ENCODE data around the gene DDA1.

Gene DDA1

DNA sequence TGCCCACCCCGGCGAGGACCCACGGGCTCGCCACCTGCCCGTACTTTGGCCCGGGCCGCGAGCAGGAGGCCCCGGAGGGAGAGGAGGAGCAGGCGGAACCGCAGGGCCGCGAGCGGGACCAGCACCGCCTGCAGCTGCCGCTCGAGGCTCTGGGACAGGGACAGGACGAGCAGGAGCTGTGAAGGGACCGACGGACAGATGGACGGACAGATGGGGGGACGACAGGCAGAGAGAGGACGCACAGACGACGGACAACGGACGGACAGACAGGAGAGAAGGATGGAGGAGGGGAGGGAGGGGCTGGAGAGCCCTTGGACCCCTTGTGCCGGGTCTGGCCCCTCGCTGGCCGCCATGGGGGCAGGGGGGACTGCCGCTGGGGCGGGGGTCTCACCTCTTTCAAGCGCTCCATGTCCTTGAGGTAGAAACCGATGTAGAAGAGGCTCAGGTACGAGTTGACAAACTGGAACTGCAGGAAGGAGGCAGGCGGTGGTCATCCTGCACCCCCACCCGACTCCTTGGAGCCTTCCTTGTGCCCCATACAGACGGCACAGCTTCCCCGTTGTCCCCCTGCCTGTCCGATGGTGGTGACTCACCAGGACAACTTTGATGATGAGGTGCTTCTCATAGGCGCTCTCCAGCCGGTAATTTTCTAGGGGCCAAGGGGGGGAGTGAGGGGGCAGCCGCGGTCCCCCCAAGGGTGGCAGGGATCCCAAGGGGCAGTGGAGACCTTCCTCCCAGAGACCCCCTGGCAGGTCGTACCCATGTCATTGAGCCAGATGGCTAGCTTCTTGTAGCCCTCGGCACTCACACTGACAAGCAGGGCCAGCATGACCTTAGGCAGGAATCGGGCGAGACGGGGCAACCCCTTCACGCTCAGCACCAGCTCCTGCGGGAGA is 20.3 kb downstream of the DDA1 start:
- WGBS, 2 experiments: 88 to 90% methylated on average over 51 of the region's 51 CpGs

DNA sequence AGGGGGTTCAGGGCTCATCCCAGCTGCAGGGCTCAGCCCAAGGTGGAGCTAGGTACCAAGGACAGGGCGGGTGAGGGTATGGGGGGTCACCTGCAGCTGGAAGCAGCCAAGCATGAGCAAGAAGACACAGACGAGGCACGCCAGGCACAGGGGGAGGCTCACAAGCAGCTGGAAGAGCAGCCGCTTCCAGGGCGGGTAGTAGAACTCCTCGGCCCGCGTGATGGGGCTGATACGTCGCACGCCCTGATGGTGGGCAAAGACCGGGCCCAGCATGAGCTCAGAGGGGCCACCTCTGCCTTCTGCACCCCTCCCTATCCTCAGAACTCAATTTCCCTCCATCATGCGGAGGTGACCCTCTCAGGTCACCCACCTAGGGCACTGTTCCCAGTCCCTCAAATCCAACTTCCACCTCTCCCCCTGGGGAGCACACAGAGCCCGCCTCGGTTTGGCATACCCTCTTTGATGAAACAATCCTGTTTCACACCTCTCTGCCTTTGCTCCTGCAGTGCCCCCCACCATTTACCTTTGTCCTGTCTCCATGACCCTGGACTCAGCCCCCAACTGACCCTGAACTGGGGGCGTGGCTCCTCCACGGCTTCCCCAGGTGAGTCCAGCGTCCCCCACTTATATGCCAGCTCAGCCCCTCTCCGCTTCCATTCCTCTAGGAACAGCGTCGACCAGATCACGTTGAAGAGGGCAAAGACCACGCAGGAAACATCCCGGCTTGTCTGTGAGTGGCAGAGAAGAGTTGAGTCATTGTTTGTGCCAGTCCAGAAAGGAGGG is 21.1 kb downstream of the DDA1 start:
- H3K27ac ChIP-seq (ENCODE audit: insufficient read depth, low read depth, low read length, poor library complexity, severe bottlenecking): no peak overlapping the region
- peaks cover 9% of the 10 kb centered on the region for H3K4me1 ChIP-seq (ENCODE audit: control insufficient read depth, insufficient read depth, low read length)
- H3K4me3 ChIP-seq (ENCODE audit: insufficient read depth, low read depth, low read length): no peak overlapping the region
- H3K36me3 ChIP-seq (ENCODE audit: control insufficient read depth, insufficient read depth, low read length): peaks cover 5% of the 10 kb centered on the region
- no peaks in the 10 kb centered on the region for H3K9me3 ChIP-seq (ENCODE audit: control insufficient read depth, low read length)
- peaks cover 12% of the 10 kb centered on the region for H3K27me3 ChIP-seq (ENCODE audit: control insufficient read depth, insufficient read depth, low read length, poor library complexity, severe bottlenecking)
- 92 to 94% methylated on average over 24 of the region's 24 CpGs for WGBS, 2 experiments

More for the DNA sequence above, 20.3 kb downstream of the DDA1 start:
- Histone ChIP-seq H3K4me3 (ENCODE audit: insufficient read depth, low read depth, low read length) (no peak overlapping the region), H3K4me1 (ENCODE audit: control insufficient read depth, insufficient read depth, low read length) (peaks cover 9% of the 10 kb centered on the region), H3K36me3 (ENCODE audit: control insufficient read depth, insufficient read depth, low read length) (peaks cover 9% of the 10 kb centered on the region), H3K27me3 (ENCODE audit: control insufficient read depth, insufficient read depth, low read length, poor library complexity, severe bottlenecking) (peaks cover 12% of the 10 kb centered on the region), H3K9me3 (ENCODE audit: control insufficient read depth, low read length) (no peaks in the 10 kb centered on the region), H3K27ac (ENCODE audit: insufficient read depth, low read depth, low read length, poor library complexity, severe bottlenecking) (no peak overlapping the region)

GRCh38 chr19:17331045-17331558 is 21.7 kb downstream of the DDA1 start:
- Histone ChIP-seq H3K27ac (ENCODE audit: insufficient read depth, low read depth, low read length, poor library complexity, severe bottlenecking) (no peak overlapping the region), H3K4me3 (ENCODE audit: insufficient read depth, low read depth, low read length) (no peak overlapping the region), H3K9me3 (ENCODE audit: control insufficient read depth, low read length) (no peaks in the 10 kb centered on the region), H3K36me3 (ENCODE audit: control insufficient read depth, insufficient read depth, low read length) (peaks cover 5% of the 10 kb centered on the region), H3K27me3 (ENCODE audit: control insufficient read depth, insufficient read depth, low read length, poor library complexity, severe bottlenecking) (peaks cover 12% of the 10 kb centered on the region), H3K4me1 (ENCODE audit: control insufficient read depth, insufficient read depth, low read length) (peaks cover 9% of the 10 kb centered on the region)
- WGBS, 2 experiments: 90 to 94% methylated on average over 13 of the region's 13 CpGs

GRCh38 chr19:17332360-17332676 is 23.0 kb downstream of the DDA1 start:
- no peaks in the 10 kb centered on the region for H3K9me3 ChIP-seq (ENCODE audit: control insufficient read depth, low read length)
- WGBS, 2 experiments: 90 to 94% methylated on average over 8 of the region's 8 CpGs
- no peak overlapping the region for H3K27ac ChIP-seq (ENCODE audit: insufficient read depth, low read depth, low read length, poor library complexity, severe bottlenecking)
- peaks cover 5% of the 10 kb centered on the region for H3K36me3 ChIP-seq (ENCODE audit: control insufficient read depth, insufficient read depth, low read length)
- H3K4me1 ChIP-seq (ENCODE audit: control insufficient read depth, insufficient read depth, low read length): peaks cover 1% of the 10 kb centered on the region
- no peak overlapping the region for H3K4me3 ChIP-seq (ENCODE audit: insufficient read depth, low read depth, low read length)
- peaks cover 12% of the 10 kb centered on the region for H3K27me3 ChIP-seq (ENCODE audit: control insufficient read depth, insufficient read depth, low read length, poor library complexity, severe bottlenecking)

- 94 to 95% methylated on average over 45 of the region's 45 CpGs for WGBS, 2 experiments
- H3K36me3 ChIP-seq (ENCODE audit: control insufficient read depth, insufficient read depth, low read length): peaks cover 5% of the 10 kb centered on the region
- no peaks in the 10 kb centered on the region for H3K9me3 ChIP-seq (ENCODE audit: control insufficient read depth, low read length)
- H3K27me3 ChIP-seq (ENCODE audit: control insufficient read depth, insufficient read depth, low read length, poor library complexity, severe bottlenecking): peaks cover 12% of the 10 kb centered on the region
- H3K4me1 ChIP-seq (ENCODE audit: control insufficient read depth, insufficient read depth, low read length): peaks cover under 1% of the 10 kb centered on the region
- no peak overlapping the region for H3K4me3 ChIP-seq (ENCODE audit: insufficient read depth, low read depth, low read length)
- H3K27ac ChIP-seq (ENCODE audit: insufficient read depth, low read depth, low read length, poor library complexity, severe bottlenecking): no peak overlapping the region
These were observed 23.6 kb downstream of the DDA1 start for GRCh38 chr19:17332677-17333581.

DNA sequence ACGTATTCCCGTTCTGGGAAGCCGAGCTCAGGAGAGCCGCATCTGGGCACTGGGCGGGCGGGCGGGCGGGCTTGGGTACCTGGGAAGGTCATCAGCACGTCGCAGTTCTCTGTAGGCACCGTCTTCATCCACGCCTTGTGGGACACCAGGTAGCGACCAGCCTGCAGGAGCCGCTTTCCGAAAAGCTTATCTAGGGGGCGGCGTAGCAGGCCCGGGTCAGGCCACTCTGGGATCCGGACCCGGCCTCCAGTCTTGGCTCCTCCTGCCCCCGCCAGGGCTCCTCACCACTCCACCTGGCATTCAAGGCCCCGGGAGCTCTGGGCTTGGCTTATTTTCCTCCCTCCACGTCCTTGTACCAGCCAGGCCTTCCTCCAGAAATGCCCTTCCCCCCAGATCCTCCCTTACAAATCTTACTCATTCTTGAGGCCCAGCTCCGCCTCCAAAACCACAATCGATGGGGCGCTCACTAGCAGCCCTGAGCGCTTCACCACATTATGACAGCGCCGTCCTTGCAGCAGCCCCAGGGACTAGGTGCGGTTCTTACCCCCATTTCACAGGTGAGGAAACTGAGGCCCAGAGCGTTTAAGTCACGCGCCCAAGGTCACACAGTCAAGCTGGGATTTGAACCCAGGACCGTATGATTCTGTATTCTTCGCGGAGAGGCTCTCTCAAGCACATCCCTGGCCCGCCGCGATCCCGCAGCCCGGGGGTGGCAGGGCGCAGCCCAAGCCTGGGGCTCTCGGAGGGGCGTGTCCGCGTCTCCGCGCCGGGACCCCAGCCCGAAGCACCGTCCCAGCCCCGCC is 24.4 kb downstream of the DDA1 start:
- H3K27me3 ChIP-seq (ENCODE audit: control insufficient read depth, insufficient read depth, low read length, poor library complexity, severe bottlenecking): peaks cover 9% of the 10 kb centered on the region
- no peaks in the 10 kb centered on the region for H3K9me3 ChIP-seq (ENCODE audit: control insufficient read depth, low read length)
- H3K4me1 ChIP-seq (ENCODE audit: control insufficient read depth, insufficient read depth, low read length): peaks cover 4% of the 10 kb centered on the region
- WGBS, 2 experiments: 26 to 28% methylated on average over 52 of the region's 52 CpGs
- H3K36me3 ChIP-seq (ENCODE audit: control insufficient read depth, insufficient read depth, low read length): peaks cover 5% of the 10 kb centered on the region
- no peak overlapping the region for H3K27ac ChIP-seq (ENCODE audit: insufficient read depth, low read depth, low read length, poor library complexity, severe bottlenecking)
- peak overlapping the region; percentile 86 for H3K4me3 ChIP-seq (ENCODE audit: insufficient read depth, low read depth, low read length)

DNA sequence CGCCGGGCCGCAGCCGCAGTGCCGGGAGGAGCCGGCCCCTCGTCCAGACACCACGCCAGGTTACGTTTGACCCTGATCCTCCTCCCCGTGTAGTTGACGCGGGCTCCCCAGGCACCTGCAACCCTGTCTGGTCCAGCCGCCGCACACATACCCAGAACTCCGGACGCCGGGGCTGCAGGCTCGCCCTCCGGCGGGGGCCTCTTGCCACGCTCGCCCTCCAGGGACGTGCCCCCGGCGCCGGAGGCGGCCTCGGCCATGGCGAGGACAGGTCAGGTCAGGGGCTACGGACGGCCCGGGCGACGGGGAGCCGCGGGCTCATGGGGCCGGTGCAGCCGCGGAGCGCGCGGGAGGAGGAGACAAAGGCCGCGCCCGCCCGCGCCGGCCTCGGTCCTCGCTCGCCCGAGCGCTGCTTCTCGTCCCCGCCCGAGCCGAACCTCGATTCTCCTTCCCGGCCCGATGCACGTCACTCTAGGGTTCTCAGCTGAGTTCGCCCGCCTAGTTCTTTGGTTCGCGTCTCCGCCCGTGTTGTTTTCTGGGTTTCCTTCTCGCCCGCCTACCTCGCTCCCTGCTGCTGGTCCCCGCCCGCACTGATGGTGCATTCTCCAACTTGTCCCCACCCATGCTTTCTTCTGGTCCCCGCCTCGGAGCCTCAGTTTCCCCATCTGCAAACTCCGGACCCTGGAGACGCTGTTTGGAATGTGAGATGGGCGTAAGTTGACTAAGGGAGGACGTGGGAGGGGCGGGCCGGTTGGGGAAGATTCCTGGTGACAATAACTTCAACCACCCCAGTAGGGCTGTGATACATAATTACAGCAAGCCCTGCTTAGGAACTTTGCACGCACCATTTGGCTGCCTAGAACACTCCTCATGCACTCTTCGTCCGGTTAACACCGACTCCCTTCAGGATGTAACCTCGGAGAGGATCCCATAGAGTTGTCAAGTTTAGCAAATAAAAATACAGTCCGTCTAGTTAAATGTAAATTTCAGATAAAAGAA is 25.3 kb downstream of the DDA1 start, which contains the start of gene ANO8:
ANO8 (minus strand) TSS at position 442 of the 996 bp plus-strand sequence; CDS start at position 257, 185 bp downstream.
- H3K4me3 ChIP-seq (ENCODE audit: insufficient read depth, low read depth, low read length): peak within 1 kb of the TSS; percentile 86
- peaks cover 5% of the 10 kb centered on the region for H3K36me3 ChIP-seq (ENCODE audit: control insufficient read depth, insufficient read depth, low read length)
- H3K9me3 ChIP-seq (ENCODE audit: control insufficient read depth, low read length): no peaks in the 10 kb centered on the region
- H3K27me3 ChIP-seq (ENCODE audit: control insufficient read depth, insufficient read depth, low read length, poor library complexity, severe bottlenecking): no peaks in the 10 kb centered on the region
- peaks cover 4% of the 10 kb centered on the region for H3K4me1 ChIP-seq (ENCODE audit: control insufficient read depth, insufficient read depth, low read length)
- WGBS, 2 experiments: 5% methylated on average over 84 to 86 of the region's 86 CpGs
- peak within 1 kb of the TSS; percentile 57 for H3K27ac ChIP-seq (ENCODE audit: insufficient read depth, low read depth, low read length, poor library complexity, severe bottlenecking)

GRCh38 chr19:17335575-17335974 is 26.2 kb downstream of the DDA1 start:
- whole genome bisulfite sequencing, 2 experiments: 87 to 88% methylated on average over 10 of the region's 10 CpGs
- Histone ChIP-seq H3K36me3 (ENCODE audit: control insufficient read depth, insufficient read depth, low read length) (peaks cover 5% of the 10 kb centered on the region), H3K9me3 (ENCODE audit: control insufficient read depth, low read length) (no peaks in the 10 kb centered on the region), H3K4me1 (ENCODE audit: control insufficient read depth, insufficient read depth, low read length) (peaks cover 4% of the 10 kb centered on the region), H3K27ac (ENCODE audit: insufficient read depth, low read depth, low read length, poor library complexity, severe bottlenecking) (no peak overlapping the region), H3K4me3 (ENCODE audit: insufficient read depth, low read depth, low read length) (no peak overlapping the region), H3K27me3 (ENCODE audit: control insufficient read depth, insufficient read depth, low read length, poor library complexity, severe bottlenecking) (no peaks in the 10 kb centered on the region)

Data from ectodermal cell (in vitro differentiated cells).